ENCODE measurements around the gene COMMD2. TPM values are rescaled to one million over a fixed set of nuclear protein-coding genes. Genes with fewer than 3 reads are reported as not detected.

Gene COMMD2
- 10 to 100 TPM; 29.9 to 44.4 (median 33.4) TPM for total RNA-seq
- polyA plus RNA-seq, result 10 to 100 TPM; 75.4 to 77.5 TPM
- total RNA-seq, result 20.6 reads per million, percentile 51 among the genes with 10 or more reads in this experiment

GRCh38 chr3:149752051-149752787 is at the start of gene COMMD2:
COMMD2 (minus strand) TSS chr3:149752489; CDS start chr3:149752444, 45 bp downstream.
- CTCF ChIA-PET, result interaction anchor here (0.6 to 2.2 kb wide), 5 partner anchors 19 to 485 kb away, joined by 3 to 10 read pairs (median 3); no protein-coding TSS in a partner anchor
- H3K9me3 Mint-ChIP-seq, result peaks cover 0 to 2% (median 0%) of the 10 kb centered on the region in 11 donors
- peak within 1 kb of the TSS; percentile 94 to 98 (median 96) for H3K4me3 Mint-ChIP-seq
- peak; percentile 52 to 76 (median 63) for DNase-seq
- no peaks in the 10 kb centered on the region for H3K9me3 ChIP-seq (ENCODE audit: control insufficient read depth in 2 of 3, low read length in 3 of 3)
- peak; percentile 91 for ATAC-seq
- H3K4me1 ChIP-seq (ENCODE audit: control insufficient read depth in 2 of 2, insufficient read depth in 2 of 2, low read length in 2 of 2), result peaks cover 9 to 20% of the 10 kb centered on the region in 2 donors
- H3K36me3 ChIP-seq (ENCODE audit: control insufficient read depth in 2 of 3, insufficient read depth in 3 of 3, low read length in 3 of 3), result peaks cover 0 to 17% (median 0%) of the 10 kb centered on the region in 3 experiments
- intact Hi-C loops (cut with micrococcal nuclease), result loop anchor here (1.0 to 5.0 kb wide), 9 partner anchors 56 to 1010 kb away; partner anchors contain the start of genes RNF13 (in 2 of the 2), EIF2A (in 1 of the 2), GYG1 (in 1 of the 2) and HLTF (in 1 of the 2)
- H3K27ac ChIP-seq (ENCODE audit: low read depth, low read length), result peak within 1 kb of the TSS; percentile 73
- H3K27me3 Mint-ChIP-seq, result peaks cover 0 to 2% (median 0%) of the 10 kb centered on the region in 5 donors
- no peaks in the 10 kb centered on the region for H3K27me3 ChIP-seq (ENCODE audit: control insufficient read depth in 2 of 2, insufficient read depth in 2 of 2, low read length in 2 of 2)
- POLR2A ChIA-PET, result interaction anchor here (0.6 to 2.2 kb wide), 8 partner anchors 12 to 1011 kb away, joined by 3 to 20 read pairs (median 4); partner anchors contain the start of genes HPS3, RNF13, SELENOT and SIAH2
- H3K4me3 ChIP-seq (ENCODE audit: low read length), result peak within 1 kb of the TSS; percentile 81
- peaks cover 9 to 27% (median 24%) of the 10 kb centered on the region in 5 donors for H3K36me3 Mint-ChIP-seq
- peaks cover 12 to 56% (median 32%) of the 10 kb centered on the region in 7 donors for H3K4me1 Mint-ChIP-seq
- peak within 1 kb of the TSS; percentile 90 to 97 (median 96) for H3K27ac Mint-ChIP-seq

GRCh38 chr3:149801639-149802038 is 49.4 kb upstream of the COMMD2 start:
- H3K27me3 ChIP-seq (ENCODE audit: control insufficient read depth in 2 of 2, insufficient read depth in 2 of 2, low read length in 2 of 2), result no peaks in the 10 kb centered on the region
- Mint-ChIP-seq H3K4me3 (no peak overlapping the region), H3K9me3 (peaks cover 0 to 9% (median 0%) of the 10 kb centered on the region in 11 donors), H3K4me1 (no peaks in the 10 kb centered on the region), H3K27me3 (peaks cover 10 to 53% (median 18%) of the 10 kb centered on the region in 5 donors), H3K27ac (no peak overlapping the region), H3K36me3 (peaks cover 0 to 5% (median 0%) of the 10 kb centered on the region in 5 donors)
- H3K36me3 ChIP-seq (ENCODE audit: control insufficient read depth in 2 of 3, insufficient read depth in 3 of 3, low read length in 3 of 3), result no peaks in the 10 kb centered on the region
- no peak overlapping the region for H3K27ac ChIP-seq (ENCODE audit: low read depth, low read length)
- intact Hi-C loops (cut with micrococcal nuclease), result loop anchor here in 1 of 2 donors (10.0 kb wide), 1 partner anchor 287 kb away; no protein-coding TSS in a partner anchor
- no peaks in the 10 kb centered on the region for H3K9me3 ChIP-seq (ENCODE audit: control insufficient read depth in 2 of 3, low read length in 3 of 3)
- ATAC-seq (no peak), DNase-seq (no peak)
- ChIA-PET CTCF (no interaction called here), POLR2A (interaction anchor here (0.6 kb wide), 1 partner anchor 9 kb away, joined by 3 read pairs; no protein-coding TSS in a partner anchor)
- H3K4me3 ChIP-seq (ENCODE audit: low read length), result no peak overlapping the region
- no peaks in the 10 kb centered on the region for H3K4me1 ChIP-seq (ENCODE audit: control insufficient read depth in 2 of 2, insufficient read depth in 2 of 2, low read length in 2 of 2)

- H3K9me3 ChIP-seq (ENCODE audit: control insufficient read depth in 2 of 3, low read length in 3 of 3), result no peaks in the 10 kb centered on the region
- H3K27ac ChIP-seq (ENCODE audit: low read depth, low read length), result no peak overlapping the region
- H3K27ac Mint-ChIP-seq, result no peak overlapping the region
- no peak overlapping the region for H3K4me3 ChIP-seq (ENCODE audit: low read length)
- H3K9me3 Mint-ChIP-seq, result peaks cover 0 to 9% (median 0%) of the 10 kb centered on the region in 11 donors
- no peaks in the 10 kb centered on the region for H3K36me3 ChIP-seq (ENCODE audit: control insufficient read depth in 2 of 3, insufficient read depth in 3 of 3, low read length in 3 of 3)
- H3K36me3 Mint-ChIP-seq, result peaks cover 0 to 5% (median 0%) of the 10 kb centered on the region in 5 donors
- intact Hi-C loops (cut with micrococcal nuclease), result loop anchor here in 1 of 2 donors (10.0 kb wide), 1 partner anchor 286 kb away; no protein-coding TSS in a partner anchor
- H3K27me3 ChIP-seq (ENCODE audit: control insufficient read depth in 2 of 2, insufficient read depth in 2 of 2, low read length in 2 of 2), result no peaks in the 10 kb centered on the region
- H3K4me3 Mint-ChIP-seq, result no peak overlapping the region
- ATAC-seq, result no peak
- peaks cover 6 to 51% (median 14%) of the 10 kb centered on the region in 5 donors for H3K27me3 Mint-ChIP-seq
- no peak for DNase-seq
- CTCF ChIA-PET, result no interaction called here
- POLR2A ChIA-PET, result no interaction called here
- H3K4me1 ChIP-seq (ENCODE audit: control insufficient read depth in 2 of 2, insufficient read depth in 2 of 2, low read length in 2 of 2), result no peaks in the 10 kb centered on the region
- no peaks in the 10 kb centered on the region for H3K4me1 Mint-ChIP-seq
Measured at GRCh38 chr3:149801195-149801594, 48.9 kb upstream of the COMMD2 start.

- POLR2A ChIA-PET, result no interaction called here
- H3K4me3 ChIP-seq (ENCODE audit: low read length), result no peak overlapping the region
- no peak for ATAC-seq
- no peaks in the 10 kb centered on the region for H3K27me3 ChIP-seq (ENCODE audit: control insufficient read depth in 2 of 2, insufficient read depth in 2 of 2, low read length in 2 of 2)
- intact Hi-C loops (cut with micrococcal nuclease), result loop anchor here in 1 of 2 donors (10.0 kb wide), 1 partner anchor 286 kb away; no protein-coding TSS in a partner anchor
- H3K4me1 ChIP-seq (ENCODE audit: control insufficient read depth in 2 of 2, insufficient read depth in 2 of 2, low read length in 2 of 2), result no peaks in the 10 kb centered on the region
- H3K4me1 Mint-ChIP-seq, result no peaks in the 10 kb centered on the region
- no peak overlapping the region for H3K27ac ChIP-seq (ENCODE audit: low read depth, low read length)
- DNase-seq, result no peak
- H3K9me3 ChIP-seq (ENCODE audit: control insufficient read depth in 2 of 3, low read length in 3 of 3), result no peaks in the 10 kb centered on the region
- H3K4me3 Mint-ChIP-seq, result no peak overlapping the region
- CTCF ChIA-PET, result interaction anchor here (1.1 kb wide), 1 partner anchor 8 kb away, joined by 3 read pairs; no protein-coding TSS in a partner anchor
- H3K36me3 Mint-ChIP-seq, result peaks cover 0 to 5% (median 0%) of the 10 kb centered on the region in 5 donors
- peaks cover 0 to 9% (median 0%) of the 10 kb centered on the region in 11 donors for H3K9me3 Mint-ChIP-seq
- H3K27ac Mint-ChIP-seq, result no peak overlapping the region
- no peaks in the 10 kb centered on the region for H3K36me3 ChIP-seq (ENCODE audit: control insufficient read depth in 2 of 3, insufficient read depth in 3 of 3, low read length in 3 of 3)
- peaks cover 5 to 49% (median 12%) of the 10 kb centered on the region in 5 donors for H3K27me3 Mint-ChIP-seq
Measured at GRCh38 chr3:149800693-149801092, 48.4 kb upstream of the COMMD2 start.

- H3K27ac ChIP-seq (ENCODE audit: low read depth, low read length), result no peak overlapping the region
- Mint-ChIP-seq H3K27ac (no peak overlapping the region), H3K4me1 (no peaks in the 10 kb centered on the region), H3K9me3 (peaks cover 0 to 9% (median 0%) of the 10 kb centered on the region in 11 donors), H3K27me3 (peaks cover 14 to 42% (median 25%) of the 10 kb centered on the region in 5 donors), H3K36me3 (peaks cover 0 to 5% (median 0%) of the 10 kb centered on the region in 5 donors), H3K4me3 (no peak overlapping the region)
- H3K4me3 ChIP-seq (ENCODE audit: low read length), result no peak overlapping the region
- POLR2A ChIA-PET, result no interaction called here
- H3K9me3 ChIP-seq (ENCODE audit: control insufficient read depth in 2 of 3, low read length in 3 of 3), result no peaks in the 10 kb centered on the region
- H3K4me1 ChIP-seq (ENCODE audit: control insufficient read depth in 2 of 2, insufficient read depth in 2 of 2, low read length in 2 of 2), result no peaks in the 10 kb centered on the region
- intact Hi-C loops (cut with micrococcal nuclease), result no loop called here
- peaks cover 0 to 2% of the 10 kb centered on the region in 2 donors for H3K27me3 ChIP-seq (ENCODE audit: control insufficient read depth in 2 of 2, insufficient read depth in 2 of 2, low read length in 2 of 2)
- DNase-seq, result no peak
- CTCF ChIA-PET, result no interaction called here
- no peak for ATAC-seq
- no peaks in the 10 kb centered on the region for H3K36me3 ChIP-seq (ENCODE audit: control insufficient read depth in 2 of 3, insufficient read depth in 3 of 3, low read length in 3 of 3)
Measured at GRCh38 chr3:149796026-149796425, 43.7 kb upstream of the COMMD2 start.

GRCh38 chr3:149792452-149793270 is 40.4 kb upstream of the COMMD2 start, which contains the start of gene ANKUB1:
ANKUB1 (minus strand) TSS chr3:149792554; CDS start chr3:149792366, 188 bp downstream.
- H3K36me3 Mint-ChIP-seq, result no peaks in the 10 kb centered on the region
- ChIA-PET CTCF (interaction anchor here (1.3 to 1.6 kb wide), 2 partner anchors 15 to 19 kb away, joined by 4 read pairs; no protein-coding TSS in a partner anchor), POLR2A (interaction anchor here (0.7 kb wide), 1 partner anchor 712 kb away, joined by 3 read pairs; no protein-coding TSS in a partner anchor)
- H3K9me3 Mint-ChIP-seq, result no peaks in the 10 kb centered on the region
- Histone ChIP-seq H3K4me1 (ENCODE audit: control insufficient read depth in 2 of 2, insufficient read depth in 2 of 2, low read length in 2 of 2) (no peaks in the 10 kb centered on the region), H3K9me3 (ENCODE audit: control insufficient read depth in 2 of 3, low read length in 3 of 3) (no peaks in the 10 kb centered on the region), H3K27me3 (ENCODE audit: control insufficient read depth in 2 of 2, insufficient read depth in 2 of 2, low read length in 2 of 2) (peaks cover 0 to 2% of the 10 kb centered on the region in 2 donors), H3K4me3 (ENCODE audit: low read length) (no peak within 1 kb of the TSS), H3K36me3 (ENCODE audit: control insufficient read depth in 2 of 3, insufficient read depth in 3 of 3, low read length in 3 of 3) (no peaks in the 10 kb centered on the region), H3K27ac (ENCODE audit: low read depth, low read length) (no peak within 1 kb of the TSS)
- no peak within 1 kb of the TSS for H3K4me3 Mint-ChIP-seq
- H3K4me1 Mint-ChIP-seq, result no peaks in the 10 kb centered on the region
- DNase-seq, result no peak
- ATAC-seq, result no peak
- intact Hi-C loops (cut with micrococcal nuclease), result no loop called here
- no peak within 1 kb of the TSS for H3K27ac Mint-ChIP-seq
- peaks cover 25 to 38% (median 32%) of the 10 kb centered on the region in 5 donors for H3K27me3 Mint-ChIP-seq
